Measurements from ENCODE around the gene BYSL.
"Not testable (repeated sequence)": the region's sequence is repeated elsewhere in the genome, so short reads cannot be mapped to it uniquely, and the experiment has no call there.

BYSL gene

GRCh38 chr6:41939848-41940758, 18.8 kb downstream of the BYSL start:
- ChIA-PET POLR2A (interaction anchor here (0.6 to 7.8 kb wide), 5 partner anchors 11 to 110 kb away, joined by 3 to 54 read pairs (median 7); partner anchors contain the start of genes BYSL, MED20, TAF8 and USP49), CTCF (interaction anchor here (0.6 to 1.3 kb wide), 5 partner anchors 9 to 153 kb away, joined by 3 to 6 read pairs (median 4); partner anchors contain the start of genes BYSL and MED20)
- TF ChIP-seq TARDBP (IDR thresholded peaks at IDR 0.05) (no peak), LEF1 (IDR thresholded peaks at IDR 0.05; ENCODE audit: borderline replicate concordance) (no peak), SUZ12 (IDR thresholded peaks at IDR 0.05) (no peak), FOXA1 (IDR thresholded peaks at IDR 0.05) (no peak), SP1 (IDR thresholded peaks at IDR 0.05) (no peak)
- DNase-seq (ENCODE audit: extremely low spot score), result no peak

- ChIA-PET POLR2A (interaction anchor here (1.6 to 7.8 kb wide), 4 partner anchors 12 to 110 kb away, joined by 5 to 54 read pairs (median 6); partner anchors contain the start of genes BYSL, MED20 and TAF8), CTCF (no interaction called here)
- DNase-seq (ENCODE audit: extremely low spot score), result no peak
- TF ChIP-seq SP1 (IDR thresholded peaks at IDR 0.05) (no peak), PKNOX1 (IDR thresholded peaks at IDR 0.05) (no peak), L3MBTL2 (conservative IDR thresholded peaks at IDR 0.05) (no peak), LEF1 (IDR thresholded peaks at IDR 0.05; ENCODE audit: borderline replicate concordance) (no peak), SUZ12 (IDR thresholded peaks at IDR 0.05) (no peak), FOXK2 (IDR thresholded peaks at IDR 0.05) (no peak), HDGF (IDR thresholded peaks at IDR 0.05; ENCODE audit: borderline replicate concordance) (no peak), ELF4 (IDR thresholded peaks at IDR 0.05) (no peak), ARNT (IDR thresholded peaks at IDR 0.05) (no peak), CTBP1 (IDR thresholded peaks at IDR 0.05; ENCODE audit: borderline replicate concordance) (no peak), FOXA1 (IDR thresholded peaks at IDR 0.05) (no peak)
Observed at GRCh38 chr6:41940759-41941279, 19.5 kb downstream of the BYSL start.

- peak; percentile 86 for DNase-seq (ENCODE audit: extremely low spot score)
- POLR2A ChIA-PET, result interaction anchor here (0.6 to 2.1 kb wide), 6 partner anchors 10 to 823 kb away, joined by 3 to 6 read pairs (median 3); partner anchors contain the start of genes BYSL and MED20
Observed at GRCh38 chr6:41941280-41942066, 20.2 kb downstream of the BYSL start, which contains the start of gene CCND3. Gene CCND3 (minus strand): TSS chr6:41941808. CDS start chr6:41941649, 159 bp downstream.

GRCh38 chr6:41942067-41942851, 21.0 kb downstream of the BYSL start:
- POLR2A ChIA-PET, result interaction anchor here (0.6 to 2.1 kb wide), 7 partner anchors 9 to 822 kb away, joined by 3 to 6 read pairs (median 3); partner anchors contain the start of genes BYSL and MED20
- no peak for DNase-seq (ENCODE audit: extremely low spot score)
- CTCF ChIA-PET, result interaction anchor here (0.9 kb wide), 1 partner anchor 21 kb away, joined by 3 read pairs; the partner anchor contains the start of genes BYSL and MED20
- TF ChIP-seq FOXK2 (IDR thresholded peaks at IDR 0.05), result no peak
- no peak for TF ChIP-seq HDGF (IDR thresholded peaks at IDR 0.05; ENCODE audit: borderline replicate concordance)
- no peak for TF ChIP-seq BHLHE40 (IDR thresholded peaks at IDR 0.05; ENCODE audit: borderline replicate concordance)
- TF ChIP-seq PKNOX1 (IDR thresholded peaks at IDR 0.05), result peak; percentile 73
- no peak for TF ChIP-seq FOXM1 (IDR thresholded peaks at IDR 0.05; ENCODE audit: borderline replicate concordance)
- no peak for TF ChIP-seq ARNT (IDR thresholded peaks at IDR 0.05)

More at GRCh38 chr6:41941280-41942066, 20.2 kb downstream of the BYSL start, which contains the start of gene CCND3:
- no peak for TF ChIP-seq BHLHE40 (IDR thresholded peaks at IDR 0.05; ENCODE audit: borderline replicate concordance)
- peak; percentile 55 for TF ChIP-seq L3MBTL2 (conservative IDR thresholded peaks at IDR 0.05)
- CTCF ChIA-PET, result no interaction called here

GRCh38 chr6:41942882-41943281, 21.6 kb downstream of the BYSL start:
- ChIA-PET CTCF (interaction anchor here (0.9 kb wide), 1 partner anchor 22 kb away, joined by 3 read pairs; the partner anchor contains the start of genes BYSL and MED20), POLR2A (interaction anchor here (1.0 to 2.1 kb wide), 5 partner anchors 9 to 66 kb away, joined by 3 to 6 read pairs (median 3); partner anchors contain the start of genes BYSL and MED20)
- not testable (repeated sequence) for DNase-seq (ENCODE audit: extremely low spot score)

GRCh38 chr6:41943456-41943855, 22.2 kb downstream of the BYSL start:
- no peak for TF ChIP-seq PKNOX1 (IDR thresholded peaks at IDR 0.05)
- TF ChIP-seq FOXK2 (IDR thresholded peaks at IDR 0.05), result no peak
- no peak for TF ChIP-seq SP1 (IDR thresholded peaks at IDR 0.05)
- TF ChIP-seq TARDBP (IDR thresholded peaks at IDR 0.05), result no peak
- TF ChIP-seq CTBP1 (IDR thresholded peaks at IDR 0.05; ENCODE audit: borderline replicate concordance), result no peak
- TF ChIP-seq L3MBTL2 (conservative IDR thresholded peaks at IDR 0.05), result no peak
- TF ChIP-seq ZNF384 (IDR thresholded peaks at IDR 0.05), result no peak
- no peak for TF ChIP-seq ARNT (IDR thresholded peaks at IDR 0.05)
- no peak for TF ChIP-seq BHLHE40 (IDR thresholded peaks at IDR 0.05; ENCODE audit: borderline replicate concordance)
- CTCF ChIA-PET, result no interaction called here

More at GRCh38 chr6:41943456-41943855, 22.2 kb downstream of the BYSL start:
- POLR2A ChIA-PET, result interaction anchor here (2.1 kb wide), 1 partner anchor 8 kb away, joined by 6 read pairs; no protein-coding TSS in a partner anchor
- no peak for DNase-seq (ENCODE audit: extremely low spot score)
